ENCODE measurements around the gene IL17B. TPM values are rescaled to one million over a fixed set of nuclear protein-coding genes. Genes with fewer than 3 reads are reported as not detected.
A peak's percentile ranks its signal among the peaks of the same experiment; 100 is the strongest.

Gene IL17B
- total RNA-seq, 2 experiments from 2014 or later, result not detected

DNA sequence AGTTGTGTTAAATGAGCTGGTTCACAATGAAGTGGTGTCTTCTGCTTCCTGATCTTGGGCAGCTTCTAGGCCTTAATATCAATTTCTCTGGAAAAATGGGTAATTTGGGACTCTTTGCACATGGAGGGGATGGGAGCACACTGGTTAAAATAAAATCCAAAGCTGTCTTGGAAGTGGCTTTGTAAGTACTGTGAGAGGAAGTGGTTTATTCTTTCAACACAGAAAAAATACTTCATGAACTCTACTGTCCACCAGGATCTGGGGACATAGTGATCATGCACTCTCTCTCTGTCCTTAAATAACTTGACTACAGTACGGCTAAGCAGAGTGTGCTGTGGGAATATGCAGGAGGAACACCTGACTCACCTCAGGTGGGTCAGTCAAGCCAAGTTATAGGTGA is 18.8 kb downstream of the IL17B start:
- Mint-ChIP-seq H3K4me1 (peaks cover 38% of the 10 kb centered on the region), H3K4me3 (peak overlapping the region; percentile 68), H3K9me3 (no peaks in the 10 kb centered on the region), H3K36me3 (peaks cover 19% of the 10 kb centered on the region), H3K27ac (peak overlapping the region; percentile 76), H3K27me3 (no peaks in the 10 kb centered on the region)
- ATAC-seq (ENCODE audit: low read depth) (no peak), DNase-seq (no peak)
- POLR2A ChIA-PET, result interaction anchor here (1.2 to 6.9 kb wide), 2 partner anchors 14 to 191 kb away, joined by 5 to 131 read pairs; partner anchors contain the start of genes CSNK1A1 and GRPEL2

DNA sequence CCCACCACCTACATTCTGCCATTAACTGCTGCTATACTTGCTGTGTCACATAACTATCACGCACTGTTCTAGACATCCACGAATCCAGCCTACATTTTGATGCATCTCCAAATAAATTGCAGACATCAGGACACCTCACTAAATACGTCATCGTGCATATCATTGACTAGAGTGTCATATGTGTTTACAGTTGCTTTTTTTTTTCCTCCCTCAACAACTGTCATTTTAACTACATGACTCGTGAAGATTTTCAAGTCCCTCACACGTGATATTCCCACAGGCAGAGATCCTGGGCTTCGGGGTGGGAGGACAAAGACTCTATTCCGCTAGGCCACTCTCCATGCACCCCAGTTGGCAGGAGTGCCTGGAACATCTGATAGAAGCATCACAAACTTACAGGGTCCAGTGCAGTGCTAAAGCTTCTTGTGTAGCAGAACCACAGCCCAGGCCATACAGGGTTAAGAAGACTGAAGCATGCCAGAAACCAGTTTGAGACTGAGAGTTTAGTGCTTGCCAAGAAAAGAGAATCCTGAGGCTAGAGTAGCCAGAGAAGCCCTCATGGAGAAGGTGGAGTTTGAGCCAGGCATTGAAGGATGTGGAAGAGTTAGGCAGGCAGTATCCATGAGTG is 20.1 kb downstream of the IL17B start:
- H3K36me3 Mint-ChIP-seq, result peaks cover 22% of the 10 kb centered on the region
- H3K27me3 Mint-ChIP-seq, result no peaks in the 10 kb centered on the region
- peaks cover 43% of the 10 kb centered on the region for H3K4me1 Mint-ChIP-seq
- DNase-seq (no peak), ATAC-seq (ENCODE audit: low read depth) (no peak)
- peak overlapping the region; percentile 97 for H3K4me3 Mint-ChIP-seq
- H3K27ac Mint-ChIP-seq, result peak overlapping the region; percentile 90
- POLR2A ChIA-PET, result interaction anchor here (1.4 to 6.9 kb wide), 3 partner anchors 9 to 191 kb away, joined by 3 to 131 read pairs (median 4); partner anchors contain the start of gene GRPEL2
- no peaks in the 10 kb centered on the region for H3K9me3 Mint-ChIP-seq

DNA sequence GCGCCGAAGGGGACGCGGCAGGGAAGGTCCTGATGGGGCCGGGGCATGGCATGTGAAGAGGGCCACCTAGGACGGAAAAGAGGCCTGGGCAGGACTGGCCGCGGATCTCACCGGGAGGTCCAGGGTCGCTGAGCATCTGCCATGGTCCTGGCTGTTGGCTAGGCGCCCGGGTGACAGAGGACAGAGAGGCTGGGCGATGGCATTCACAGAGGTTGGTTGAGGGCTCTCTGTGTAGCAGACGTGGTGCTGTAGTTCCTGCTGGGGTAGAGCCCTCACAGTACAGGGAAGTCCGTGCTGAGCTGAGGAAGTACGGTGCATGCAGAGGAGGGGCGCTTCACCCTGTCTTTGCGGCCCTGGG is 20.8 kb downstream of the IL17B start:
- Mint-ChIP-seq H3K9me3 (no peaks in the 10 kb centered on the region), H3K36me3 (peaks cover 27% of the 10 kb centered on the region), H3K4me1 (peaks cover 48% of the 10 kb centered on the region), H3K27ac (peak overlapping the region; percentile 90), H3K4me3 (peak overlapping the region; percentile 97), H3K27me3 (no peaks in the 10 kb centered on the region)
- peak; percentile 16 for ATAC-seq (ENCODE audit: low read depth)
- POLR2A ChIA-PET, result interaction anchor here (1.4 to 6.9 kb wide), 3 partner anchors 9 to 192 kb away, joined by 3 to 131 read pairs (median 4); partner anchors contain the start of gene GRPEL2
- DNase-seq, result no peak

DNA sequence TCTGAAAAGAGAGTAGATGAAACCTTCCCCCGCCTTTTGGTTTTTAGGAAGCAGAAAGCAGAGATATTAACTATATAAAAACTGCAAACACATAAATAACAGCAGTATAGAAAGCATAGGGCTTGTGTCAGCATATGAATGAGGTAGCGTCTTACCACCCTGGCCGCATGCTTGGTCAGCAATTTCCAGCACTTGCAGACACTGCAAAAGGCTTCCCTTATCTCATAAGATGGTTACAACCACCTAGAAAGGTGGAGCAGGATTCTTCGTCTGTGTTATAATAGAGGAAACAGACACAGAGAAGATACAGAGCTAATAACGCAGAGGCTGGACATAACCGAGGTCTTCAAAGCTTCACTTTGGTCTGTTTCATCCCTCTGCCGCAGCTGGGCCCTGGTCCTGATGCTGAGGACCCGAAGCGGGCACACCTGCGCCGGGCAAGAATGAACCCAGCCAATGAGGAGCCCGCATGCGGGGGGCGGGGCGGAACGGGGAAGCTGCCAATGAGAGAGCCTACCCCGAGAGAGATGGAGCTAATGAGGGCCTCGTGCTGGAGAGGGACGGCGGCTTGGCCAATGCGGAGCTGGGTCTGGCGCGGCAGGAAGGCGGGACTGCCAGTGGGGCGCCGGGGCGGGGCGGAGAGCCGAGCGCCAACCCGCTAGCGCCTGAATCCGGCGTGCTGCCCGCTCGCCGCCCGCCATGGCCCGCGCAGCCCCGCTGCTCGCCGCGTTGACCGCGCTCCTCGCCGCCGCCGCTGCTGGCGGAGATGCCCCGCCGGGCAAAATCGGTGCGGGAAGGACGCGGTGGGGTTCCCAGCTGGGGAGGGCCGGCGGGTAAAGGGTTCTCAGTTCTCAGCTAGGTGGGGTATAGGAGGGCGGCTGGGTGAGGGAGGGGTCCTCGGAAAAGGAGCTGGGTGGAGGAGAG is 21.5 kb downstream of the IL17B start, which contains the start of gene PCYOX1L:
TSS of gene PCYOX1L (plus strand) at position 677 of the 924 bp plus-strand sequence. CDS start at position 700, 23 bp downstream.
- H3K9me3 Mint-ChIP-seq, result no peaks in the 10 kb centered on the region
- peaks cover 48% of the 10 kb centered on the region for H3K4me1 Mint-ChIP-seq
- ATAC-seq (ENCODE audit: low read depth) (peak; percentile 99), DNase-seq (peak; percentile 92)
- H3K36me3 Mint-ChIP-seq, result peaks cover 28% of the 10 kb centered on the region
- POLR2A ChIA-PET, result interaction anchor here (0.7 to 6.9 kb wide), 4 partner anchors 10 to 193 kb away, joined by 3 to 131 read pairs (median 4); partner anchors contain the start of gene GRPEL2
- peak within 1 kb of the TSS; percentile 97 for H3K4me3 Mint-ChIP-seq
- H3K27me3 Mint-ChIP-seq, result no peaks in the 10 kb centered on the region
- peak within 1 kb of the TSS; percentile 90 for H3K27ac Mint-ChIP-seq

DNA sequence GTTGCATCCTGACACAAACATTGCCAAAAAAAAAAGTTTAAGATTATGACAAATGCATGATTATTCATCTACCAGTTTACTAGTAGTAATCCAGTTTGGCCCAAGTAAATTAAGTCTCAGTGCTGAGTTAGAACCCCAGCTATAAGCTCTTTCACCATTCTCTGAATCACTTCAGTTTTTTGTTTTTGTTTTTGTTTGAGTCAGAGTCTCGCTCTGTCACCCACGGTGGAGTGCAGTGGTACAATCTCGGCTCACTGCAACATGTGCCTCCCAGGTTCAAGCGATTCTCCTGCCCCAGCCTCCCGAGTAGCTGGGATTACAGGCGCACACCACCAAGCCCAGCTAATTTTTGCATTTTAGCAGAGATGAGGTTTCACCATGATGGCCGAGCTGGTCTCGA is 22.7 kb downstream of the IL17B start:
- no peaks in the 10 kb centered on the region for H3K27me3 Mint-ChIP-seq
- H3K36me3 Mint-ChIP-seq, result peaks cover 40% of the 10 kb centered on the region
- POLR2A ChIA-PET, result interaction anchor here (6.9 kb wide), 1 partner anchor 11 kb away, joined by 131 read pairs; the partner anchor contains the start of gene GRPEL2
- peaks cover 59% of the 10 kb centered on the region for H3K4me1 Mint-ChIP-seq
- ATAC-seq (ENCODE audit: low read depth) (no peak), DNase-seq (no peak)
- H3K9me3 Mint-ChIP-seq, result no peaks in the 10 kb centered on the region
- H3K27ac Mint-ChIP-seq, result no peak overlapping the region
- no peak overlapping the region for H3K4me3 Mint-ChIP-seq

DNA sequence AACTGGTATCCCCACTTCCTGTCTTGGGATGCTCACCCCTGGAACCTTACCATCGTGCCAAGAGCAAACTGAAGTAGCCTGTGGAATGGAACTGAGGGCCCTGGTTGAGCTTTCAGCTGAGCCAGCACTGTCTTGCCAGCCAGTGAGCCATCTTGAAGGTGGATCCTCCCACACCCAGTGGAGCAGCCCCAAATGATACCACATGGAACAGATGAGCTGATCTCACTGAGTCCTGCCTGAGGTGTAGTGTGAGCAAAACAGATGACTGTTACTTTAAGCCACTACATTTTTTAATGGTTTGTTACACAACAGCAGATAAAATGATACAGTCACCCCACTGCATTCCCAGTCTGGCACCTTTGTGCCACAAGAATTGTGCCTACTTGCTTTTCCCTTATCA is 23.4 kb downstream of the IL17B start:
- ATAC-seq (ENCODE audit: low read depth) (no peak), DNase-seq (no peak)
- POLR2A ChIA-PET, result interaction anchor here (6.9 kb wide), 1 partner anchor 10 kb away, joined by 131 read pairs; the partner anchor contains the start of gene GRPEL2
- H3K4me1 Mint-ChIP-seq, result peaks cover 59% of the 10 kb centered on the region
- no peaks in the 10 kb centered on the region for H3K9me3 Mint-ChIP-seq
- H3K27ac Mint-ChIP-seq, result no peak overlapping the region
- H3K4me3 Mint-ChIP-seq, result no peak overlapping the region
- no peaks in the 10 kb centered on the region for H3K27me3 Mint-ChIP-seq
- peaks cover 44% of the 10 kb centered on the region for H3K36me3 Mint-ChIP-seq

DNA sequence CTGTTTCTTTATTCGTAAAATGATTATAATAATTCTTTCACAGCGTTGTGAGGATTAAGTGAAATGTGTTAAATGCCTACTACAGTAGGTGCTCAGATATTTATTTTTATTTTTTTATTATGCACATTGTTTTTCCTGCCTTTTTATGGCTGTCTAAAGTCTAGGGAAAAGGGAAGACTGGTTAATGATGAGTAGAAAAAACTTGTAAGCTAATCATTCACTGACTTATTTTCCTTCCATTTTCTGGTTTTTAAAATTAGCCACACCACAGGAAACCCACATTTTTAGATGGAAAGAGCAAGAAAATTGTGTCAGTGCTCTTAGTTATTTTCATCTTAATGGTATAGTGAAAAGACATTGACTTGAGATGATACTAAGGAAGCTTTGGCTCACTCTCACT is 25.2 kb downstream of the IL17B start:
- Mint-ChIP-seq H3K4me1 (peaks cover 56% of the 10 kb centered on the region), H3K4me3 (no peak overlapping the region), H3K27ac (no peak overlapping the region), H3K9me3 (no peaks in the 10 kb centered on the region), H3K27me3 (no peaks in the 10 kb centered on the region), H3K36me3 (peaks cover 57% of the 10 kb centered on the region)
- no peak for ATAC-seq (ENCODE audit: low read depth)
- POLR2A ChIA-PET, result interaction anchor here (1.5 kb wide), 1 partner anchor 9 kb away, joined by 6 read pairs; the partner anchor contains the start of gene GRPEL2
- no peak for DNase-seq

DNA sequence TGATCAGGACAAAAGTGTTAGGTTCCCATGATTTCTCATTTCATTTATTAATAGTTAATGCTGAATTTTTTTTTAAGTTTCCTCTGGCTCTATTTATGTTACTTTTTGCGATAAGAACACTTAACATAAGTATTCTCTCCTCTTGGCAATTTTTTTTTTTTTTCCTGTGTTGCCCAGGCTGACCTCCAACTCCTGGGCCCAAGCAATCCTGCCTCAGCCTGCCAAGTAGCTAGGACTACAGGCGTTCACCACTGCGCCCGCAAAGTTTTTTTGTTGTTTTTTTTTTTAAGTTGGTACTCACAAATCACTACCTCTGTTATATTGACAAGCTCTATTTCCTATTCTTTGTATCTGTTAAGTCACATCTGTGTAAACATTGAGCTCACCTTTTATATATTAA is 26.9 kb downstream of the IL17B start:
- no peak overlapping the region for H3K27ac Mint-ChIP-seq
- no peaks in the 10 kb centered on the region for H3K9me3 Mint-ChIP-seq
- no peak for ATAC-seq (ENCODE audit: low read depth)
- no peak for DNase-seq
- no peak overlapping the region for H3K4me3 Mint-ChIP-seq
- peaks cover 62% of the 10 kb centered on the region for H3K4me1 Mint-ChIP-seq
- POLR2A ChIA-PET, result no interaction called here
- no peaks in the 10 kb centered on the region for H3K27me3 Mint-ChIP-seq
- H3K36me3 Mint-ChIP-seq, result peaks cover 65% of the 10 kb centered on the region

DNA sequence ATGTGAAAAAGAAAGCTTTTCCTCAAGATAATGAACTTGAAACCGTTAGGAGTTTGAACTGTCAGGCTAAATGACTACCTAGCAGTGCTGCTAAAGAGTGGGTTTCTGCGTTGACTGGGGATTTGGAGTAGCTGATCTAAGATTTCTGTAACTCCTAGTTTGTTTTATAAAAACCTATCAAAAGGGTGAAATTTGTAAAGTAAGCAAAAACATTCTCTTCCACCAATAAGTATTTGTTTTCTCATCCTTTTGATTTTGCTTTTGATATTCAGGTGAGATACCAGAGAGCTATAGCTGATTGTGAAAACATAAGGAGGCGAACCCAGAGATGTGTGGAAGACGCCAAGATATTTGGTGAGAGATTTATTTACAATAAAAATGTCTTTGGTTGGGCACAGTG is 29.7 kb downstream of the IL17B start:
- H3K4me3 Mint-ChIP-seq, result no peak overlapping the region
- no peaks in the 10 kb centered on the region for H3K9me3 Mint-ChIP-seq
- no peak for ATAC-seq (ENCODE audit: low read depth)
- POLR2A ChIA-PET, result interaction anchor here (8.7 kb wide), 1 partner anchor 9 kb away, joined by 131 read pairs; the partner anchor contains the start of gene PCYOX1L
- no peak for DNase-seq
- H3K36me3 Mint-ChIP-seq, result peaks cover 56% of the 10 kb centered on the region
- peak overlapping the region; percentile 60 for H3K27ac Mint-ChIP-seq
- peaks cover 64% of the 10 kb centered on the region for H3K4me1 Mint-ChIP-seq
- no peaks in the 10 kb centered on the region for H3K27me3 Mint-ChIP-seq

DNA sequence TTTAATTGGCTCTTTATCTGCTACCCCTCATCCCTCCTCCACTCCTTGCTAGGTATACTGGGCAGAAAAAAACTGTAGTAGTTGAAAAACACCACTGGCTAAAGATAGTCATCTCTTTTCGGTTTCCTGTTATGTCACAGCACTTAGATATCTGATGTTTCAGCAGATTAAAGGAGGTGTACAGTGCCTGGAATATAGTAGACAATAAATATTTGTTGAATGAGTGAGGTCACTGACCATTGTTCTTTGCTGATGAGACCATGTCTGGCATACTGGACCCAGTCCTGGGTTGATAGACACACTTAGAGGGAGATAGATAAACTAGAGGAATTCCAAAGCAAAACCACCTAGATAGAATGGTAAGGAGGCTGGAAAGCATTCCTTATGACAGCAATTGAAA is 30.6 kb downstream of the IL17B start:
- ATAC-seq (ENCODE audit: low read depth) (peak; percentile 21), DNase-seq (no peak)
- peaks cover 51% of the 10 kb centered on the region for H3K36me3 Mint-ChIP-seq
- peaks cover 63% of the 10 kb centered on the region for H3K4me1 Mint-ChIP-seq
- no peaks in the 10 kb centered on the region for H3K9me3 Mint-ChIP-seq
- peak overlapping the region; percentile 93 for H3K4me3 Mint-ChIP-seq
- POLR2A ChIA-PET, result interaction anchor here (8.7 kb wide), 1 partner anchor 10 kb away, joined by 131 read pairs; the partner anchor contains the start of gene PCYOX1L
- H3K27me3 Mint-ChIP-seq, result no peaks in the 10 kb centered on the region
- peak overlapping the region; percentile 86 for H3K27ac Mint-ChIP-seq

DNA sequence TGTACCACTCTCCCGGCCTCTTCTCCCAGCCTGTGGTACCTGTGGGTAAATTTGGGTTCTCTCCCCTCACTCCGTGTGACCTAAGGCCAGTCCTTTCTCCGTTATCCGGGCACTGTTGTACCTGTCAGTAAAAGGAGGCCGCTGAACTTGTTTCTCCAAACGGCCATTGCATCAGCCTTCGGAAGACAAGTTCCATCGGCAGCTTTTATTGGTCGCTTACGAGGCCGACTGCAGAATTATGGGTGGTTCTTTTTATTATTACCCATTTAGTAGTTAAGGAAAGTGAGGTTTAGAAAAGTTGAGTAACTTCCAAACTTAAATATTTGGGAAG is 33.2 kb downstream of the IL17B start:
- Mint-ChIP-seq H3K36me3 (peaks cover 31% of the 10 kb centered on the region), H3K27me3 (no peaks in the 10 kb centered on the region), H3K4me1 (peaks cover 46% of the 10 kb centered on the region), H3K27ac (peak overlapping the region; percentile 92), H3K4me3 (peak overlapping the region; percentile 93), H3K9me3 (no peaks in the 10 kb centered on the region)
- ATAC-seq (ENCODE audit: low read depth) (peak; percentile 4), DNase-seq (no peak)
- POLR2A ChIA-PET, result interaction anchor here (0.9 to 8.7 kb wide), 7 partner anchors 8 to 204 kb away, joined by 3 to 131 read pairs (median 6); partner anchors contain the start of genes CSNK1A1 and PCYOX1L

DNA sequence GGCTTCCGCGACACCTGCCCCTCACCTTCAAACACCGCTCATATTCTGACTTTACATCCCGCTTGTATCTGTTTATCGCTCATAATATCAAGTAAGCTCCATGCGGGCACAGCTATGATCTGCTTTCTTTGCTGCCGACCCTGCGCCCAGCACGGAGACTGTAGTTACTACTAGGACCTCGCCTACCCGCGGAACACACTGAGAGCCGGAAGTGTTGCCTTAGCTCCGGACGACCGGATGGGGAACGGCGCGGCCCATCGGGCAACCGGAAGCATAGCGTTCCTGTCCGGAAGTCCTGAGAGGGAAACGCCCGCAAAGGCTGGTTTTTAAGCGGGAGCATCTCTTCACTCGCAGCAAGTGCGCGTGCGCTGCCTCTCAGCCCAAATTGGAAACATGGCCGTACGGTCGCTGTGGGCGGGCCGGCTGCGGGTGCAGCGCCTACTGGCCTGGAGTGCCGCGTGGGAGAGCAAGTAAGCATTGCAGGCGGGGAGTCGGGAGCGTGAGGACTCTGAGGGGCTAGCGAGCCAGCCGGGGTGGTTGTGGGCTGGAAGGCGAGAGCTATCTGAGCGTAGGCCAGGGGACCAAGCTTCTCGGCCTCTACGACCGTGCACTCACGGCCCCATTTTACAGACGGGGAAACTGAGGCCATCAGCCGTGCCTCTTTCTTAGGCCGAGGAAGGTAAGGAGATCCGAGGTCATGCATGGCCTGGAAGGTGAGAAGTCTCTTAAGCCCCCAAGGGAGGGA is 33.8 kb downstream of the IL17B start, which contains the start of gene GRPEL2:
TSS of gene GRPEL2 (plus strand) at position 353 of the 745 bp plus-strand sequence. CDS start at position 394, 41 bp downstream.
- POLR2A ChIA-PET, result interaction anchor here (0.6 to 8.7 kb wide), 14 partner anchors 8 to 517 kb away, joined by 3 to 131 read pairs (median 4); partner anchors contain the start of genes CSNK1A1 and PCYOX1L
- H3K27ac Mint-ChIP-seq, result peak within 1 kb of the TSS; percentile 92
- H3K27me3 Mint-ChIP-seq, result no peaks in the 10 kb centered on the region
- no peaks in the 10 kb centered on the region for H3K9me3 Mint-ChIP-seq
- peaks cover 43% of the 10 kb centered on the region for H3K4me1 Mint-ChIP-seq
- peaks cover 26% of the 10 kb centered on the region for H3K36me3 Mint-ChIP-seq
- DNase-seq (peak; percentile 88), ATAC-seq (ENCODE audit: low read depth) (peak; percentile 81)
- H3K4me3 Mint-ChIP-seq, result peak within 1 kb of the TSS; percentile 93

Data from activated naive CD8-positive, alpha-beta T cell treated with anti-CD3 and anti-CD28 coated beads, Interleukin-2, amount 10 ng/mL, durations not matched to agents 7 days and 5 days (primary cell).